HT-29 (cell line): ENCODE results near the gene PRPF38B. TPM values are rescaled to one million over a fixed set of nuclear protein-coding genes. Genes with fewer than 3 reads are reported as not detected.

Experiments
- DNase-seq: peaks from one replicate; pipeline ENCODE4 v3.0.0-alpha.2; 2015; ENCODE audit warnings: low spot score
- total RNA-seq: library from RNA; depleted of rRNA; stranded (reverse); fragments of >200 nt; shearing (Covaris generic); gene quantifications from 2 replicates; pipeline ENCODE4 v1.2.3, GENCODE V29; 2014

Gene PRPF38B
- total RNA-seq, 1 experiment from 2014 or later = 30.0 TPM

- DNase-seq = no peak
These were observed 24.5 kb downstream of the PRPF38B start for GRCh38 chr1:108716437-108717230.

DNA sequence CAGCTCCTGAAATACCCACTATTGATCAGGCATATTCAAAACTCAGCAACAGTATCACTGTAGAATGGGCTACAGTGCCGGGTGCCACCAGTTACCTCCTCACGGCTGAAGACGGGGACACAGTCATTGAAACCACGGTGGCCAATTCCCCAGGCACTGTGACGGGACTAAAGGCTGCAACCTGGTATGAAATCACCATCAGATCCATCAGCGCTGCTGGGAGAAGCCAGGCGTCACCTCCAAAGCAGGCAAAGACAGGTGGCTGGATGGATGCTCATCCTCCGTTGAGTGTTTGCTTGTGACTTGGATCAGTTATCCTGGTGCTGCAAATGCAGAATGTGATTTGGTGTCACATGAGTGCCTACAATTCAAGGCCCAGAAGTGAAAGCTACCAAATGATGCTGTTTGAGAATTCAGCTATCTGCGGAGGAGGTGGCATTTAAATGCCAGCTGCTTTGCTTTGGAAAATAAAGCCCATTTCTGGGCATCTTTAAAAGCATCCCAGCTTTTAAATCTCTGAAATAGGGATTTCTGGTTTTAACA, 25.7 kb downstream of the PRPF38B start:
- DNase-seq = no peak

GRCh38 chr1:108718927-108719655, 27.0 kb downstream of the PRPF38B start:
- DNase-seq = no peak

GRCh38 chr1:108719656-108720435, 27.7 kb downstream of the PRPF38B start:
- DNase-seq = peak; percentile 29

- DNase-seq = no peak
These were observed 30.2 kb downstream of the PRPF38B start for GRCh38 chr1:108722292-108722691.

- DNase-seq = no peak
These were observed 33.8 kb downstream of the PRPF38B start for GRCh38 chr1:108725906-108726305.

DNA sequence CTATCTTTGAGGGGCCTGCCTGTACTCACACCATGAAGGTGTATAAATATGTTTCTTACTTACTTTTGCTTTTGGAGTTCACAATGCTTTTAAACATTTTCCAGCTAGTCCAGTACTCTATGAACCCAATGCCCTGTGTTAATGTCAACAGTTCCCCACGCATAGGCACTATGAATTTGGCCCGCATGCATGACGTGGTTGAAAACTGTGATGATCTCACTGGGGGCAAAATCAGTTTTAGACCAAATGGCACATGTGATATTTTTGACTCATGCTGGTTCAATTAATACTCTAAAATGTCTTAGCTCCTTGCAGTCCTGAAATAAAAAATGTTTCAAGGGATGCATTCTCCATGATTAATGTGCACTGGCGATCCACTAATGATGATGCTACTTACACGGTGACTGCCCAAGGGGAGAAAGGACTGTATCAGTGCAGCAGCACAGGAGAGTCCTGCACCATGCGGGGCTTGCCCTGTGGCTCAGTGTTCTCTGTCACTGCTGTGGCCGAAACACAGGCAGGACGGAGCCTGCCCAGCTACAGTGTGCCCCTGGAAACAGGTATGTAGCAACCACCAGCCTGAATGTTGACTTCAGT, 36.3 kb downstream of the PRPF38B start:
- no peak for DNase-seq

DNA sequence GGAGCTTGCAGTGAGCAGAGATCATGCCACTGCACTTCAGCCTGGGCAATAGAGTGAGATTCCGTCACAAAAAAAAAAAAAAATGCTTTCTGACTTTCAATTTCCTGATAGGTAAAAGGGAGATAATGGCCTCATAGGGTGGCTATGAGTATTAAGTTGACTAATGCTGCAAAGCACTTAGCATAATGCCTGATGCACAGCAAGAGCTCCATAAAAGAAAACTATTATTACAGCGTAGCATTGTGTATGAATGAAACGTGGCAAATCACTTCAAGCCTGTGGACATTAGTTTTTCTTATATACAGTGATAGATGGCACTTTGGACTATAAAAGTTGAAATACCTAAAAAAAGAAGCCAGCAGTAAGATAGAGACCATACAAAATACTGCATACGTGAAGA, 37.4 kb downstream of the PRPF38B start:
- no peak for DNase-seq

GRCh38 chr1:108732398-108732797, 40.3 kb downstream of the PRPF38B start:
- DNase-seq = no peak

DNA sequence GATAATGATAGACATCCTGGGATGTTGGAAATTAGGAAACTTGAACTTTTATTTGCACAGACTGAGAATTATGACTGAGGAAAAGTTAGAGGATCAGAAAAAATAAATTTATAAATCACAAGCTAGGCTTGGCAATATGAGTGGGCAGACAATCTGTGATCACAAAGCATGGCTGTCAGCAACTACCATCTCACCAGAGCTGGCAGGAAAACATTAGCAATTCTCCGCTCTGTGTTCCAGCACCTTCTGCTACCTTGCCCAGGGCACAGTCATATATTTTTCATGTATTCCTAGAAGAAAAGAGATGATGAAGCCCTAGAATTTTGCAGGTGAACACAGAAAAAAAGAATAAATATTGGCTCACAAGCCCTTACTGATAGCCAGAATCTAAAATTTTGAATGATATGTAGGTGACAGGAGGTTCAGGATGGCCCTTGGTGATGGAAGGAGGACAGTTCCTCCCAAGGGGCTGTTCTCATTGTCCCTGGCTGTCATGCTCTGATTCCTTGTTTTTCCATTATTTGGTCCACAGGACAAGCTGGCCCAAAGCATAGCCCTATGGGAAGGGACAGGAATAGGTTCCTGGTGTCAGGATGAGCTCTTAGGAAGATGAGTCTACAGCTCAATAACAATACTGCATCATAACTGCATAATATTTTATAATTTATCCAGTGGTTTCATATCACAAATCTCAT, 42.2 kb downstream of the PRPF38B start:
- DNase-seq = no peak

DNA sequence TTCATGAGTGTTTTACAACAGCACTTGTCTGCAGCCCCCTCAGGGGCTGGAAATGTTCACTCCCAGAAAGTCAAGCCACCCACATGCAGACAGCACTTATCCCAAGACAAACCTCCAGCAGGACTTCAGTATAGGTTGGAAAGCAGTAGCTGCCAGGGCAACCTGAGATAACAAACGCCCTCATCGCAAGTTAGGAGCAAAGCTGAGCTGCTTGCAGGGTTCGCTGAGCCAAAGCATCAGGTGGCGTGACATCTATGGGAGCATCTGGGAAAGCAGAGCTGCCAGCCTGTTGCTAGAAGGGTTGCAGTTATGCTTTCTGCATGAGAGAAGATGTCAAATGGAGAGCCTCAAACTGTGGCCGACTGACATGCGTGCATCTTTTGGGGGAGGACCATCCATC, 50.1 kb downstream of the PRPF38B start:
- DNase-seq = no peak

GRCh38 chr1:108745980-108746381, 53.9 kb downstream of the PRPF38B start:
- no peak for DNase-seq

- peak; percentile 98 for DNase-seq
These were observed 54.5 kb downstream of the PRPF38B start, which contains the start of gene STXBP3 for GRCh38 chr1:108746382-108747170. STXBP3 (plus strand) TSS chr1:108746674; CDS start chr1:108746738, 64 bp downstream.

GRCh38 chr1:108747171-108747850, 55.2 kb downstream of the PRPF38B start:
- DNase-seq = peak; percentile 82

DNA sequence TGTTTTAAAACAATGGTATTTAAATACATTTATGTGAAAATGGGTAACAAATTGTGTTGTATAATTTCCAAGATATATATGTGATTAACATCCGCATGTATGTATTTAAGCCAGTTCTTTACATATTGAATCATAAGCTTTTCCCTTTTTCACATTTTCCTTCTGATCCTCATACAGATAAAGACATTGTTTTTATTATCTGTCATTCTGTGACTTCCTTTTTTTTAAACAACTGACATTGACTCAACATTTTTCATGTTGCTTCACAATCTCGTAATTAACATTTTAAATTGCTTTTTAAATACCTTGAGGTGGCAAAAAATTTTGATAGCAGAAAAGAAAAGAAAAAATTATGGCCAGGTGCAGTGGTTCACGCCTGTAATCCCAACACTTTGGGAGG, 55.8 kb downstream of the PRPF38B start:
- no peak for DNase-seq

DNA sequence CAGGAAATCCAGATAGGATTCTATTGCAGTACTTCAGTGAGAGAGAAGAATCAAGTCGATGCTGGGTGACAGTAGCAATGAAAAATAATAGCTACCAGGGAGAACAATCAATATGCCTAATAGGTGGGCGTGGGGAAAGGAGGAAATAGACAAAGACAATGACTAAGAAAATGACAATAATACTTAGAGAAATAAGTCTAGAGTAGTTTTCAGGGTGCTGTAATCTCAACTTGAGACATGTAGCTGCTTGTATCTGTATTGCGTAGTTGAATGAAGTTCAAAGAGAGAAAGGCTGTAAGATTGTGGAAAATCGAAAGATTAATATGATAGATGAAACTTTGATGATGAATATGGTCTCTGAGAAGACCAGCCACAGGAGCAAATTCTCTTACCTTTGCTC, 57.0 kb downstream of the PRPF38B start:
- no peak for DNase-seq

GRCh38 chr1:108750476-108751181, 58.5 kb downstream of the PRPF38B start:
- DNase-seq = no peak
